CD4-positive, CD25-positive, alpha-beta regulatory T cell (primary cell): Measurements from ENCODE around the gene LRRTM3. TPM values are rescaled to one million over a fixed set of nuclear protein-coding genes. Genes with fewer than 3 reads are reported as not detected.

Source experiments
- ATAC-seq, 2 donors: fragments of 150-1000 bp; cut with Tn5 transposase; one replicate each; pipeline ENCODE4 v1.10.0; 2021; ENCODE audit warnings: low read depth in 2 of 2, moderate number of reproducible peaks in 2 of 2, moderate library complexity in 1 of 2
- DNase-seq, 3 donors: peaks; one replicate each; pipeline versions ENCODE4 v3.0.0 to v3.0.0-alpha.2; 2012 to 2022; ENCODE audit warnings: mixed read lengths in 1 of 3
- H3K27ac ChIP-seq: one replicate; pipeline ENCODE4 v1.7.0; 2013; ENCODE audit warnings: mild to moderate bottlenecking, low read length; ENCODE audit not compliant: insufficient read depth, poor library complexity, severe bottlenecking
- H3K27me3 ChIP-seq: one replicate; pipeline ENCODE4 v1.7.0; 2013; ENCODE audit warnings: low read length; ENCODE audit not compliant: control insufficient read depth, insufficient read depth
- H3K36me3 ChIP-seq: one replicate; pipeline ENCODE4 v1.7.0; 2013; ENCODE audit warnings: mild to moderate bottlenecking, low read length, moderate library complexity; ENCODE audit not compliant: control insufficient read depth, insufficient read depth
- H3K4me1 ChIP-seq: 2 replicates; pipeline ENCODE4 v1.7.0; 2013; ENCODE audit warnings: mild to moderate bottlenecking, low read length; ENCODE audit not compliant: insufficient read depth, control insufficient read depth, poor library complexity, severe bottlenecking
- H3K4me3 ChIP-seq: one replicate; pipeline ENCODE4 v1.7.0; 2013; ENCODE audit warnings: low read depth, mild to moderate bottlenecking, low read length, moderate library complexity
- H3K9me3 ChIP-seq, 2 experiments: 1 replicate in 1 of 2; 2 replicates in 1 of 2; pipeline ENCODE4 v1.7.0; 2013; ENCODE audit warnings: low read length in 2 of 2, mild to moderate bottlenecking in 1 of 2, moderate library complexity in 1 of 2; ENCODE audit not compliant: control insufficient read depth in 2 of 2
- H3K27ac Mint-ChIP-seq, 3 donors: one replicate each; pipeline ENCODE4 v1.8.0; 2020 to 2022; ENCODE audit warnings: mild to moderate bottlenecking in 3 of 3, mixed read lengths in 3 of 3, moderate library complexity in 2 of 3
- H3K27me3 Mint-ChIP-seq: one replicate; pipeline ENCODE4 v1.8.0; 2022; ENCODE audit warnings: mild to moderate bottlenecking, mixed read lengths
- H3K36me3 Mint-ChIP-seq: one replicate; pipeline ENCODE4 v1.8.0; 2020; ENCODE audit warnings: mixed read lengths
- H3K4me1 Mint-ChIP-seq, 4 donors: one replicate each; pipeline ENCODE4 v1.8.0; 2020 to 2022; ENCODE audit warnings: mixed read lengths in 4 of 4, mild to moderate bottlenecking in 1 of 4
- H3K4me3 Mint-ChIP-seq, 4 donors: one replicate each; pipeline ENCODE4 v1.8.0; 2020 to 2022; ENCODE audit warnings: mild to moderate bottlenecking in 4 of 4, mixed read lengths in 4 of 4, moderate library complexity in 3 of 4
- H3K9me3 Mint-ChIP-seq, 7 donors: one replicate each; pipeline ENCODE4 v1.8.0; 2020 to 2022; ENCODE audit warnings: mixed read lengths in 7 of 7, mild to moderate bottlenecking in 3 of 7, moderate library complexity in 2 of 7
- polyA plus RNA-seq, 4 donors: library from polyadenylated mRNA; unstranded; fragments of 300-500 nt; fragmentation: Illumina TruSeq; gene quantifications; one replicate each; pipeline ENCODE4 v1.2.3, GENCODE V29; 2021
- total RNA-seq: library from RNA; stranded (reverse); gene quantifications from one replicate; pipeline ENCODE4 v1.2.3, GENCODE V29; 2022

The LRRTM3 gene
- total and polyA plus RNA-seq, 5 donors from 2014 or later = not detected

DNA sequence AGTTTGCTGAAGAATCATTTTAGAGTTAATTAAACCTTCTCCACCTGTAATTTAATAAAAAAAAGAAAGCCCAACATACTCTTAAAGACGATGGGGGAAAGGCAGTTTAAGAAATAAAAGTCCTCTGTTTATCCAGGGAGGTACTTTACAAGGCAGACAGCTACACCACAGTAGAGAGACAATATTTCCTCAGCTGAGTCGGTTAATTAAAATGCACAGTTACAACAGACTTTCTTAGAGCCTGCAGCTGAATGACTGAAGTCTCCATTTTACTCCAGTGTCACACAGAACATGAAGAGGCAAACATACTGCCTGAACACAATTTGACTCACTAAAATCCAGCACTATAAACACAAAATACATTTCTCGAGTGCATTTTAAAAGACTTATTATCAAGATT, 15.1 kb downstream of the LRRTM3 start:
- H3K27ac ChIP-seq = no peak overlapping the region
- ATAC-seq (no peak), DNase-seq (no peak)
- H3K36me3 ChIP-seq = no peaks in the 10 kb centered on the region
- Mint-ChIP-seq H3K27ac (no peak overlapping the region), H3K9me3 (peaks cover 0 to 5% (median 0%) of the 10 kb centered on the region in 7 donors), H3K27me3 (no peaks in the 10 kb centered on the region), H3K4me3 (no peak overlapping the region), H3K4me1 (no peaks in the 10 kb centered on the region), H3K36me3 (no peaks in the 10 kb centered on the region)
- no peaks in the 10 kb centered on the region for H3K4me1 ChIP-seq
- no peaks in the 10 kb centered on the region for H3K9me3 ChIP-seq
- H3K27me3 ChIP-seq = no peaks in the 10 kb centered on the region
- H3K4me3 ChIP-seq = no peak overlapping the region

DNA sequence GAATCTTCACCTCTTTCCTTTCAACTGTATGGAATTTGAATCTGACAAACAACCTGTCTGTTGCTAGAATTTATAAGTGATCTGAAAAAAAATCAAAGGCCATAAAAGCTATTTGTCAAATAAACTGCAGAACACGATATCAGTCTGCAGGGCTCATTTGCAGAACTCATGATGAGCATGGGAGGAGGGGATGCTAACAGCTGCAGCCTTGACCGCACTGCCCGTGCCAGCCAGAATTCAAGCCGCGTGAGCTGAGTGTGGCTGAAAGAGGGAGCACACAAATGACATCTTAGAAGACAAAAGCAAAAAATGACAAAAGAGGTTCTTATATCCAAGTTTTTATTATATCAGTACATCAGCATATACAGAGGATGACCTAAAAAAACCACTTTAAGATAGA, 15.7 kb downstream of the LRRTM3 start:
- H3K4me1 ChIP-seq = no peaks in the 10 kb centered on the region
- no peak for ATAC-seq
- no peaks in the 10 kb centered on the region for H3K9me3 ChIP-seq
- no peak overlapping the region for H3K27ac ChIP-seq
- H3K27me3 ChIP-seq = no peaks in the 10 kb centered on the region
- DNase-seq = no peak
- no peaks in the 10 kb centered on the region for H3K27me3 Mint-ChIP-seq
- H3K36me3 ChIP-seq = no peaks in the 10 kb centered on the region
- no peak overlapping the region for H3K27ac Mint-ChIP-seq
- no peak overlapping the region for H3K4me3 ChIP-seq
- H3K4me1 Mint-ChIP-seq = no peaks in the 10 kb centered on the region
- H3K36me3 Mint-ChIP-seq = no peaks in the 10 kb centered on the region
- H3K4me3 Mint-ChIP-seq = no peak overlapping the region
- H3K9me3 Mint-ChIP-seq = peaks cover 0 to 5% (median 0%) of the 10 kb centered on the region in 7 donors

DNA sequence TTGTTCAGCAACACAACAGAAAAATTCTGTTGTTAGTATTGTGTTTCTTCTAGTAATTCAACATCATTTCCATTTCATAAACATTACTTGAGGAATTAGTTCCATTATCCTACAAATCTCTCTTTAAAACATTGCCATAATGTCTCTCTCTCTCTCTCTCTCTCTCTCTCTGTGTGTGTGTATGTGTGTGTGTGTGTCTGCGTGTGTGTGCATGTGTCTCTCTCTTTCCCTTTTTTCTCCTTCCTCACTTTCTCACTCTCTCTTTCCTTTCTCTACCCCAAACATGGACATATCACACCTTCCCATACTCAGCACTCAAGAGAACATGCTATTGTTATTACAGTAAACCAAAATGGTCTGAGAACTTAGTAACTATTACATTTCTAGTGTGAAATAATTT, 16.6 kb downstream of the LRRTM3 start:
- ATAC-seq = no peak
- no peak overlapping the region for H3K4me3 ChIP-seq

DNA sequence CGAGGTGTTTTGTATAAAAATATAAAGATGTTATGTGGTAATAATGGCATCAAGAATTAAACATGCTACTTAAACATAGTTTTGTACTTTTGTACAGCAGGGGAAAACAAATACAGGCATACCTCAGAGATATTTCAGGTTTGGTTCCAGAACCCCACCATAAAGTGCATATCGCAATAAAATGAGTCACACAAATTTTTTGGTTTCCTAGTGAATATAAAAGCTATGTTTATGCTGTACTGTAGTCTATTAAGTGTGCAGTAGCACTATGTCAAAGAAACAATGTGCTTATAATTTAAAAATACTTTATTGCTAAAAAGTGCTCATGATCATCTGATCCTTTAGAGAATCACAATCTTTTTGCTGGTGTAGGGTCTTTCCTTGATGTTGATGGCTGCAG, 17.8 kb downstream of the LRRTM3 start:
- no peak overlapping the region for H3K4me3 Mint-ChIP-seq
- ATAC-seq = no peak
- Histone ChIP-seq H3K27ac (no peak overlapping the region), H3K27me3 (no peaks in the 10 kb centered on the region), H3K36me3 (no peaks in the 10 kb centered on the region), H3K4me3 (no peak overlapping the region), H3K9me3 (no peaks in the 10 kb centered on the region), H3K4me1 (no peaks in the 10 kb centered on the region)
- no peaks in the 10 kb centered on the region for H3K4me1 Mint-ChIP-seq
- H3K36me3 Mint-ChIP-seq = no peaks in the 10 kb centered on the region
- H3K27me3 Mint-ChIP-seq = no peaks in the 10 kb centered on the region
- H3K9me3 Mint-ChIP-seq = peaks cover 0 to 5% (median 0%) of the 10 kb centered on the region in 7 donors
- H3K27ac Mint-ChIP-seq = no peak overlapping the region
- DNase-seq = no peak

More for the DNA sequence above, 16.6 kb downstream of the LRRTM3 start:
- H3K27me3 ChIP-seq = no peaks in the 10 kb centered on the region
- H3K4me1 ChIP-seq = no peaks in the 10 kb centered on the region
- Mint-ChIP-seq H3K36me3 (no peaks in the 10 kb centered on the region), H3K4me1 (no peaks in the 10 kb centered on the region), H3K4me3 (no peak overlapping the region), H3K27ac (no peak overlapping the region), H3K9me3 (peaks cover 0 to 5% (median 0%) of the 10 kb centered on the region in 7 donors), H3K27me3 (no peaks in the 10 kb centered on the region)
- no peaks in the 10 kb centered on the region for H3K9me3 ChIP-seq
- no peak overlapping the region for H3K27ac ChIP-seq
- no peaks in the 10 kb centered on the region for H3K36me3 ChIP-seq
- DNase-seq = no peak

DNA sequence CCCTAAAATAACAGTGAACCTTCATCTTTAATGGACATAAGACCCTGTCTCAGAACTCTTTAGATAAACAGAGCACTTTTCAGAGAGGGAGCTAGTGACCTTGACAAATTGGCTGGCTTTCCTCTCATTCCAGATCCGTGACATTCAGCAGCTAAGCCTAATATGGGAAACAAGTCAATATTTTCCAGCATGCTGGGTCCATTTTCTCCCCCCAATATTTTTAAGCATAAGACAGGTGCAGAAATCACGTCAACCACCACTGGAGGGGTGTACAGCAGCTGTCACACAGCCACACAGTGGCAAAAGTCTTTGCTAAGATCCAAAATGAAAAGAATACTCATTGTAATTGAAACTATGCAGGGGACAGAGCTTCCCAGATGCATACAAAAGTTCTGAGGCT, 26.1 kb downstream of the LRRTM3 start:
- Mint-ChIP-seq H3K27ac (no peak overlapping the region), H3K27me3 (no peaks in the 10 kb centered on the region), H3K4me1 (no peaks in the 10 kb centered on the region), H3K36me3 (no peaks in the 10 kb centered on the region), H3K9me3 (peaks cover 0 to 5% (median 0%) of the 10 kb centered on the region in 7 donors), H3K4me3 (no peak overlapping the region)
- ATAC-seq (no peak), DNase-seq (no peak)
- Histone ChIP-seq H3K4me1 (no peaks in the 10 kb centered on the region), H3K36me3 (no peaks in the 10 kb centered on the region), H3K4me3 (no peak overlapping the region), H3K27ac (no peak overlapping the region), H3K27me3 (no peaks in the 10 kb centered on the region), H3K9me3 (no peaks in the 10 kb centered on the region)

DNA sequence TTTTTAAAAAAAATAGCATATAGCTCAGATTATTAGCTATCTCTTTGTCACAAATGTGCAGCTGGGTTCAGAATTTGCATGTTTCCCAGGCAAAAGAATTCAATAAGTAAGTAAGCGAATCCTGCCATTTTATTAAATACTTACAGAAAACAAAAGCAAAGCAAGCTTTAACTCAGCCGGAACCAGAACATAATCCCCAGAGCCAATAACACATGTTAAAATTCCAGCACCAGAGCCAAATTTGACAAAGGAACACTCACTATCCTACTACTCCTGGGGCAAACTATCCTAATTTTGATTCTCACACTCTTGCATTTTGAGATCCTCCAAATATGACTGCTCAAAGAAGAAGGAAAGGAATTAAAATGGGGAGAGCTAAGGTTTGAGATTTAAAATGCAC, 32.6 kb downstream of the LRRTM3 start:
- H3K4me1 Mint-ChIP-seq = no peaks in the 10 kb centered on the region
- no peak overlapping the region for H3K4me3 Mint-ChIP-seq
- Histone ChIP-seq H3K9me3 (no peaks in the 10 kb centered on the region), H3K4me3 (no peak overlapping the region), H3K27ac (no peak overlapping the region), H3K27me3 (no peaks in the 10 kb centered on the region), H3K36me3 (no peaks in the 10 kb centered on the region), H3K4me1 (no peaks in the 10 kb centered on the region)
- no peaks in the 10 kb centered on the region for H3K36me3 Mint-ChIP-seq
- H3K27me3 Mint-ChIP-seq = no peaks in the 10 kb centered on the region
- ATAC-seq (no peak), DNase-seq (no peak)
- H3K27ac Mint-ChIP-seq = no peak overlapping the region
- peaks cover 0 to 9% (median 1%) of the 10 kb centered on the region in 7 donors for H3K9me3 Mint-ChIP-seq

DNA sequence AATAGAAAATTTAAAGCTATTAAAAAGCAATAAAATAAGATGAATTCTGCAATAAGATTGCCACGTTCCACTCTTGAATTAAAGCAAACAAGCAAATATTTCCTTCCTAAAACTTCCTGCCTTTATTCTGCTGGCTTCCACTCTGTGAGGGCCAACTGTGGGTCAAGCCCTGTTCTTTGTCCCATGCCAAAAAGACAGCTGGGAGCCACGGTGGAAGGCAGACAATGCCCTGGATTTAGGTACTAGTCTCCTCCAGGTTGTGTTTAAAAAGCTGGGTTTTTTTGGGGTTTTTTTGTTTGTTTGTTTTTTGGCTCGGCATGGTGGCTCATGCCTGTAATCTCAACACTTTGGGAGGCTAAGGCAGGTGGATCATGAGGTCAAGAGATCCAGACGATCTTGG, 39.1 kb downstream of the LRRTM3 start:
- Mint-ChIP-seq H3K27ac (no peak overlapping the region), H3K4me3 (no peak overlapping the region), H3K36me3 (no peaks in the 10 kb centered on the region), H3K4me1 (no peaks in the 10 kb centered on the region), H3K27me3 (no peaks in the 10 kb centered on the region), H3K9me3 (peaks cover 0 to 5% (median 0%) of the 10 kb centered on the region in 7 donors)
- no peak for ATAC-seq
- Histone ChIP-seq H3K4me1 (no peaks in the 10 kb centered on the region), H3K27me3 (no peaks in the 10 kb centered on the region), H3K27ac (no peak overlapping the region), H3K36me3 (no peaks in the 10 kb centered on the region), H3K9me3 (no peaks in the 10 kb centered on the region), H3K4me3 (no peak overlapping the region)
- no peak for DNase-seq

DNA sequence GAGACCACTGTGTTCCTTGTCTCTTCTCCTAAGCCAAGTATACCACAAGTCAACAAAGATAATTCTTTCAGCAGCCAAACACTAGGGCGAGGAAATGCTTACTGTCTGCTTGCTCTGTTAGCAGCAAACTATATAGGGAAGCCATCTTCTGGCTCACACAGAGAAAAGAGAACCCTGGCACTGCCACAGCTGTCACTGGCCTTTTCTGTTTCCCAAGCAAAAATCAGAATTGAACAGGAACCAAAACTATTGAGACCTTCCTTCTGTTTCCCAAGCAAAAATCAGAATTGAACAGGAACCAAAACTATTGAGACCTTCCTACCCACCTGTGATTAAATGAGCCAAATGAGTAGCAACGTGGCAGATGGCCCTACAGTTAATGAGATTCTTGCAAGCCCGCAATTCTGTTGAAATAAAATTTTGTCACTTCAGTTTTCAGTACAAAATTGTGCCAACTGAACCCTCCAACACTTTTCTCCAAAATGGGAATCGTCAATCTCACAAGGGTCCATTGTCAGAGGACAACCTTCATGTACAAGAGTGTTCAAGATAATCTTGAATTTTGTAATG, 54.5 kb downstream of the LRRTM3 start:
- peaks cover 0 to 10% (median 4%) of the 10 kb centered on the region in 7 donors for H3K9me3 Mint-ChIP-seq

More for the DNA sequence above, 54.5 kb downstream of the LRRTM3 start:
- H3K4me3 ChIP-seq = no peak overlapping the region
- H3K9me3 ChIP-seq = no peaks in the 10 kb centered on the region
- Mint-ChIP-seq H3K27me3 (no peaks in the 10 kb centered on the region), H3K36me3 (no peaks in the 10 kb centered on the region), H3K4me1 (no peaks in the 10 kb centered on the region), H3K27ac (no peak overlapping the region), H3K4me3 (no peak overlapping the region)
- ATAC-seq (no peak), DNase-seq (no peak)
- H3K36me3 ChIP-seq = no peaks in the 10 kb centered on the region
- no peaks in the 10 kb centered on the region for H3K27me3 ChIP-seq
- H3K4me1 ChIP-seq = no peaks in the 10 kb centered on the region
- no peak overlapping the region for H3K27ac ChIP-seq
